OCI-LY1 (cell line): Measurements from ENCODE around the gene APOA1.

Source experiments
- H2AFZ ChIP-seq: fragments of 200-600 bp; sonication (generic), shearing (Covaris generic); 2 replicates; pipeline ENCODE4 v1.6.0; 2014; ENCODE audit warnings: antibody characterized with exemption, mild to moderate bottlenecking, low read length
- H3F3A ChIP-seq: fragments of 200-600 bp; sonication (generic), shearing (Covaris generic); 2 replicates; pipeline ENCODE4 v1.6.0; 2014; ENCODE audit warnings: mild to moderate bottlenecking, antibody characterized with exemption, low read length, moderate library complexity; ENCODE audit not compliant: insufficient read depth
- H3K27ac ChIP-seq: fragments of 200-600 bp; sonication (generic); 2 replicates; pipeline ENCODE4 v1.5.1; 2014; ENCODE audit warnings: low read length, mixed run types, mild to moderate bottlenecking, low read depth; ENCODE audit not compliant: poor library complexity, severe bottlenecking
- H3K27me3 ChIP-seq: fragments of 200-600 bp; sonication (generic); 2 replicates; pipeline ENCODE4 v1.6.0; 2014; ENCODE audit warnings: antibody characterized with exemption, mild to moderate bottlenecking, low read length, moderate library complexity; ENCODE audit not compliant: insufficient read depth
- H3K36me3 ChIP-seq: fragments of 200-600 bp; sonication (generic); 2 replicates; pipeline ENCODE4 v1.6.1; 2014; ENCODE audit warnings: mild to moderate bottlenecking, antibody characterized with exemption, low read length, moderate library complexity, mixed read lengths; ENCODE audit not compliant: insufficient read depth
- H3K4me1 ChIP-seq: fragments of 200-600 bp; sonication (generic); 2 replicates; pipeline ENCODE4 v1.5.1; 2014; ENCODE audit warnings: mild to moderate bottlenecking, low read length, moderate library complexity; ENCODE audit not compliant: insufficient read depth, severe bottlenecking
- H3K4me2 ChIP-seq: fragments of 200-600 bp; sonication (generic), shearing (Covaris generic); 2 replicates; pipeline ENCODE4 v1.6.1; 2014; ENCODE audit warnings: low read length
- H3K4me3 ChIP-seq: fragments of 200-600 bp; sonication (generic); 2 replicates; pipeline ENCODE4 v1.5.1; 2014; ENCODE audit warnings: low read length, low read depth, mild to moderate bottlenecking, mixed read lengths; ENCODE audit not compliant: poor library complexity, severe bottlenecking
- H3K79me2 ChIP-seq: fragments of 200-600 bp; shearing (Covaris generic); 2 replicates; pipeline ENCODE4 v1.6.1; 2016; ENCODE audit warnings: mixed run types, low read length, mixed read lengths; ENCODE audit not compliant: insufficient read depth
- H3K9ac ChIP-seq: fragments of 200-600 bp; sonication (generic), shearing (Covaris generic); 2 replicates; pipeline ENCODE4 v1.6.1; 2014; ENCODE audit warnings: mild to moderate bottlenecking, low read length, mixed read lengths
- H3K9me2 ChIP-seq: fragments of 200-600 bp; sonication (generic), shearing (Covaris generic); 2 replicates; pipeline ENCODE4 v1.6.1; 2014; ENCODE audit warnings: low read depth, mild to moderate bottlenecking, low read length, mixed read lengths
- H3K9me3 ChIP-seq: fragments of 200-600 bp; shearing (Covaris generic); 2 replicates; pipeline ENCODE4 v1.6.1; 2014; ENCODE audit warnings: low read length, mixed read lengths
- H4K20me1 ChIP-seq: fragments of 200-600 bp; sonication (generic), shearing (Covaris generic); 2 replicates; pipeline ENCODE4 v1.6.0; 2016; ENCODE audit warnings: mild to moderate bottlenecking, low read length; ENCODE audit not compliant: insufficient read depth
- CTCF ChIP-seq: fragments of 200-600 bp; sonication (generic), shearing (Covaris generic); IDR thresholded peaks from 2 replicates; pipeline ENCODE4 v1.5.1; 2017; ENCODE audit warnings: mild to moderate bottlenecking, antibody characterized with exemption, low read length, moderate library complexity, mixed read lengths
- EZH2 ChIP-seq: fragments of 200-600 bp; sonication (generic), shearing (Covaris generic); IDR thresholded peaks from 2 replicates; pipeline ENCODE4 v1.8.0; 2017; ENCODE audit warnings: borderline replicate concordance, mixed run types, mild to moderate bottlenecking, antibody characterized with exemption, low read length, moderate library complexity, mixed read lengths

Gene APOA1

GRCh38 chr11:116822575-116822974, 14.8 kb downstream of the APOA1 start:
- no peak overlapping the region for H3K27ac ChIP-seq
- no peak overlapping the region for H3K9ac ChIP-seq
- H3K79me2 ChIP-seq: no peaks in the 10 kb centered on the region
- no peaks in the 10 kb centered on the region for H3K36me3 ChIP-seq
- H2AFZ ChIP-seq: no peak overlapping the region
- no peaks in the 10 kb centered on the region for H3F3A ChIP-seq
- H3K27me3 ChIP-seq: no peaks in the 10 kb centered on the region
- H3K4me3 ChIP-seq: no peak overlapping the region
- H3K4me1 ChIP-seq: no peaks in the 10 kb centered on the region
- no peaks in the 10 kb centered on the region for H3K9me3 ChIP-seq
- no peaks in the 10 kb centered on the region for H4K20me1 ChIP-seq
- H3K4me2 ChIP-seq: no peak overlapping the region
- TF ChIP-seq CTCF (no peak), EZH2 (no peak)
- H3K9me2 ChIP-seq: no peaks in the 10 kb centered on the region

- no peak overlapping the region for H2AFZ ChIP-seq
- H3K9me3 ChIP-seq: no peaks in the 10 kb centered on the region
- H3K27me3 ChIP-seq: no peaks in the 10 kb centered on the region
- H3K4me3 ChIP-seq: no peak overlapping the region
- H3F3A ChIP-seq: no peaks in the 10 kb centered on the region
- H3K4me2 ChIP-seq: no peak overlapping the region
- no peak overlapping the region for H3K27ac ChIP-seq
- no peaks in the 10 kb centered on the region for H3K79me2 ChIP-seq
- no peaks in the 10 kb centered on the region for H3K36me3 ChIP-seq
- no peaks in the 10 kb centered on the region for H3K4me1 ChIP-seq
- no peak overlapping the region for H3K9ac ChIP-seq
- no peaks in the 10 kb centered on the region for H3K9me2 ChIP-seq
- TF ChIP-seq CTCF (no peak), EZH2 (no peak)
- no peaks in the 10 kb centered on the region for H4K20me1 ChIP-seq
Measured at GRCh38 chr11:116821050-116821918, 16.1 kb downstream of the APOA1 start.

GRCh38 chr11:116819049-116819448, 18.4 kb downstream of the APOA1 start:
- Histone ChIP-seq H3K36me3 (no peaks in the 10 kb centered on the region), H3K9ac (no peak overlapping the region), H3K79me2 (no peaks in the 10 kb centered on the region), H3K4me1 (no peaks in the 10 kb centered on the region), H4K20me1 (no peaks in the 10 kb centered on the region), H3K27me3 (no peaks in the 10 kb centered on the region), H3K9me2 (no peaks in the 10 kb centered on the region), H3K4me3 (no peak overlapping the region), H3K27ac (no peak overlapping the region), H3K4me2 (no peak overlapping the region), H2AFZ (no peak overlapping the region), H3K9me3 (no peaks in the 10 kb centered on the region), H3F3A (no peaks in the 10 kb centered on the region)
- TF ChIP-seq CTCF (no peak), EZH2 (no peak)
